Measurements from ENCODE around the gene CYTH2. TPM values are rescaled to one million over a fixed set of nuclear protein-coding genes. Genes with fewer than 3 reads are reported as not detected.

CYTH2 gene
- total and polyA plus RNA-seq, 9 of the 15 experiments (the other 6 are each of a cell fraction or from before 2014, with no cell fraction given) = 1.8 to 45.2 (median 23.8) TPM

DNA sequence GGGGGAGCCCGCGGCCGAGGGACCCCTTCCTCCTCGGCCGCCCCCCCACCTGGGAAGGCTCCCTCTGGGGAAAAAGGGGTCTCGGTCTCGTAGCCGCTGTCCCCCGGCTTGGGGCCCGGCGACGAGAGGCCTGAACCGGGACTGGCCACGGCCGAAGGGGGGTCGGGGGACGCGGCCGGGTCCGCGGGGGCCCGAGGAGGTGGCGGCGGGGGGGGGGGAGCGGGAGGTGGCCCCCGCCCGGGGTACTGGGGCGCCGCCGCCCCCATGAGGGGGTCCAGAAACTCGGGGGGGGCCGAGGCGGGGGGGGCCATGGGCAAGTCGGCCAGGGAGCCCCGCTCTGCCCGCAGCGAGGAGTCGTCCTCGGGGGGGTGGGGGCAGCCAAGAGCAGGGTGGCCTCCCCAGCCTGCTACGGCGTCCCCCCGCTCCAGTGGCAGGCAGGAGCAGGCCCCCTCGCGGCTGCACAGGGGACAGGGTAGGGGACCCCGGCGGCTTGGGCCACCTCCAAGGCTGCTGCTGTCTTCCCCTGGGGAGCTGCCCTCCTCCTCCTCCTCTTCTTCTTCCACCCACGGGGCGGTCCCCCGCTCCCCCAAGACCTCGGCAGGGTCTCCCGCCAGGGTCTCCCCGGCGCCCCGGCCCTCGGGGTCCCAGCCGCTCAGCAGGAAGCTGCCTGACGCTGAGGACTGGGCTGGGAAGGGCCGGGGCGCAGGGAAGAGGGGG, 29.6 kb downstream of the CYTH2 start:
- H2AFZ ChIP-seq (ENCODE audit: low read depth, low read length) = no peak overlapping the region
- H3K9me3 ChIP-seq (replicated peaks; ENCODE audit: control insufficient read depth, insufficient read depth, low read depth, low read length) = no peaks in the 10 kb centered on the region
- FAIRE-seq (no peak), DNase-seq (ENCODE audit: extremely low read depth in 1 of 4, low spot score in 3 of 4) (no peak), ATAC-seq (no peak)
- TF ChIP-seq, protein P1, sequence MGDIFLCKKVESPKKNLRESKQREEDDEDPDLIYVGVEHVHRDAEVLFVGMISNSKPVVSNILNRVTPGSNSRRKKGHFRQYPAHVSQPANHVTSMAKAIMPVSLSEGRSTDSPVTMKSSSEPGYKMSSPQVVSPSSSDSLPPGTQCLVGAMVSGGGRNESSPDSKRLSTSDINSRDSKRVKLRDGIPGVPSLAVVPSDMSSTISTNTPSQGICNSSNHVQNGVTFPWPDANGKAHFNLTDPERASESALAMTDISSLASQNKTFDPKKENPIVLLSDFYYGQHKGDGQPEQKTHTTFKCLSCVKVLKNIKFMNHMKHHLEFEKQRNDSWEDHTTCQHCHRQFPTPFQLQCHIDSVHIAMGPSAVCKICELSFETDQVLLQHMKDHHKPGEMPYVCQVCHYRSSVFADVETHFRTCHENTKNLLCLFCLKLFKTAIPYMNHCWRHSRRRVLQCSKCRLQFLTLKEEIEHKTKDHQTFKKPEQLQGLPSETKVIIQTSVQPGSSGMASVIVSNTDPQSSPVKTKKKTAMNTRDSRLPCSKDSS (IDR thresholded peaks at IDR 0.05; ENCODE audit: low read depth, partially characterized antibody) = no peak
- TF ChIP-seq, protein P2, sequence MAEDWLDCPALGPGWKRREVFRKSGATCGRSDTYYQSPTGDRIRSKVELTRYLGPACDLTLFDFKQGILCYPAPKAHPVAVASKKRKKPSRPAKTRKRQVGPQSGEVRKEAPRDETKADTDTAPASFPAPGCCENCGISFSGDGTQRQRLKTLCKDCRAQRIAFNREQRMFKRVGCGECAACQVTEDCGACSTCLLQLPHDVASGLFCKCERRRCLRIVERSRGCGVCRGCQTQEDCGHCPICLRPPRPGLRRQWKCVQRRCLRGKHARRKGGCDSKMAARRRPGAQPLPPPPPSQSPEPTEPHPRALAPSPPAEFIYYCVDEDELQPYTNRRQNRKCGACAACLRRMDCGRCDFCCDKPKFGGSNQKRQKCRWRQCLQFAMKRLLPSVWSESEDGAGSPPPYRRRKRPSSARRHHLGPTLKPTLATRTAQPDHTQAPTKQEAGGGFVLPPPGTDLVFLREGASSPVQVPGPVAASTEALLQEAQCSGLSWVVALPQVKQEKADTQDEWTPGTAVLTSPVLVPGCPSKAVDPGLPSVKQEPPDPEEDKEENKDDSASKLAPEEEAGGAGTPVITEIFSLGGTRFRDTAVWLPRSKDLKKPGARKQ (CRISPR knock-in tag; IDR thresholded peaks at IDR 0.05) = no peak
- CTCF ChIA-PET (ENCODE audit: low intra/inter-chr PET ratio) = interaction anchor here (0.6 kb wide), 1 partner anchor 89 kb away, joined by 4 read pairs; no protein-coding TSS in a partner anchor
- in situ Hi-C loops (cut with MboI) = no loop called here
- H3K4me2 ChIP-seq (ENCODE audit: insufficient read depth, low read length) = no peak overlapping the region
- no peaks in the 10 kb centered on the region for H3K27me3 ChIP-seq (ENCODE audit: control insufficient read depth in 2 of 2, insufficient read depth in 2 of 2, low read length in 2 of 2)
- H4K20me1 ChIP-seq (replicated peaks; ENCODE audit: control insufficient read depth, insufficient read depth, low read length) = no peaks in the 10 kb centered on the region
- no TSS peak for BruUV-seq (replicated peaks)
- peaks cover 14% of the 10 kb centered on the region; the same call in 2 of the 3 replicates for H3K79me2 ChIP-seq (ENCODE audit: control insufficient read depth, insufficient read depth, low read length)
- H3K9me1 ChIP-seq (ENCODE audit: control insufficient read depth, insufficient read depth, low read length) = peaks cover 3% of the 10 kb centered on the region
- POLR2A ChIA-PET = interaction anchor here (0.6 kb wide), 1 partner anchor 122 kb away, joined by 4 read pairs; no protein-coding TSS in a partner anchor
- H3K27ac ChIP-seq (ENCODE audit: extremely low read depth, low read depth, low read length) = no peak overlapping the region
- H3K4me1 ChIP-seq (replicated peaks in 1 of 2; ENCODE audit: control insufficient read depth in 2 of 2, insufficient read depth in 2 of 2, low read length in 2 of 2) = peaks cover 17 to 63% of the 10 kb centered on the region in 2 experiments; a peak in 4 of 5 replicates
- no peak overlapping the region for H3K4me3 ChIP-seq
- 80% methylated on average over 11 of the region's 59 CpGs for WGBS (ENCODE audit: insufficient coverage, low coverage, missing lambda C conversion rate)
- no peak overlapping the region for H3K9ac ChIP-seq (ENCODE audit: insufficient read depth in 1 of 2, low read depth in 2 of 2, low read length in 2 of 2)
- H3K36me3 ChIP-seq (ENCODE audit: control insufficient read depth, insufficient read depth, low read length) = peaks cover 3% of the 10 kb centered on the region; the same call in 1 of the 3 replicates
- intact Hi-C loops (cut with micrococcal nuclease) = loop anchor here (10.0 kb wide), 1 partner anchor 104 kb away; the partner anchor contains the start of genes GRIN2D and KDELR1

Data from K562 (cell line).